ENCODE measurements around the gene AKAIN1.

Gene AKAIN1

DNA sequence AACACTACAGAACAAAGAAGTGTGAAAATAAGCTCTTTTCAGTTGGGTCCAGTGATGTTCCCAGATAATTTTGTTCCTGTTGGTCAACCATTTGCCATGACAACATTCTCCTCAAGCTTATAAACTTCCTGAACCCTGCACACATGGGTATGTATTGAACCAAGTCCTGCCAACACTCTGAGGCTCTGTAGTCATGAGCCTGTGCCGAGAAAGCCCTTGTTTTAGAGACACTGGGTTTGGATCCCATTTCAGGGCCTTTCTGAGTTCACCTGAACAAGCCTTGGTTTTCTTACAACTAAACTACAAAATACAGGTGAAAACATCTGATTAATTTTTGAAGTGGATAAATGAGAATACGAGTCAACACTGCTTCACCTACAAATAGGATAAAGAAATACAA lies 38.5 kb downstream of the AKAIN1 start:
- no peaks in the 10 kb centered on the region for H3K4me1 ChIP-seq (ENCODE audit: control insufficient read depth in 1 of 2, insufficient read depth in 2 of 2, low read length in 2 of 2)
- H3K9me3 ChIP-seq (ENCODE audit: control insufficient read depth in 1 of 2, low read length in 2 of 2): no peaks in the 10 kb centered on the region
- no peaks in the 10 kb centered on the region for H3K27me3 ChIP-seq (ENCODE audit: low read depth, low read length)
- no peaks in the 10 kb centered on the region for H3K36me3 ChIP-seq (ENCODE audit: control insufficient read depth in 1 of 2, insufficient read depth in 2 of 2, low read length in 2 of 2)
- H3K4me3 ChIP-seq (ENCODE audit: low read depth in 1 of 2, low read length in 2 of 2): no peak overlapping the region
- no peak overlapping the region for H3K27ac ChIP-seq (ENCODE audit: low read length)

DNA sequence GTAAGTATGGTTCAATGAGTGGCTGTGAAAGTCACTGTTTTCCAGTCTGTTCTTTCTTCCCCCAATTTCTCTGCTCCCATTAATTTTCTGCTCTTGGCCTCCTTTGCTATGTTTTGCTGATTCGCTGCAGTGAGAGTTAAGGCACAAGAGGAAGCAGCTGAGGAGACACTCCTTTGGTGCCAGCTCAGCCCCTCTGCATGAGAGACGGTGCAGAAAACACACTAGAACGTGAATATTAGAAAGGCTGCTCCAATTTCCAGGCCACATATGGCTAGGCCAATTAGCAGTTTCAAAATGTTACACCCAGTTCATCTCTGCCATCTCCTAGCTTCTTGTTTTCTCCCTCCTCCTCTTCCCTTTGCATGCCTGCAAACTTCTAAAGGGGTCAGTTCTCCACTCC lies 38.9 kb downstream of the AKAIN1 start:
- Histone ChIP-seq H3K27ac (ENCODE audit: low read length) (no peak overlapping the region), H3K4me3 (ENCODE audit: low read depth in 1 of 2, low read length in 2 of 2) (no peak overlapping the region), H3K27me3 (ENCODE audit: low read depth, low read length) (no peaks in the 10 kb centered on the region), H3K4me1 (ENCODE audit: control insufficient read depth in 1 of 2, insufficient read depth in 2 of 2, low read length in 2 of 2) (no peaks in the 10 kb centered on the region), H3K9me3 (ENCODE audit: control insufficient read depth in 1 of 2, low read length in 2 of 2) (no peaks in the 10 kb centered on the region), H3K36me3 (ENCODE audit: control insufficient read depth in 1 of 2, insufficient read depth in 2 of 2, low read length in 2 of 2) (no peaks in the 10 kb centered on the region)

DNA sequence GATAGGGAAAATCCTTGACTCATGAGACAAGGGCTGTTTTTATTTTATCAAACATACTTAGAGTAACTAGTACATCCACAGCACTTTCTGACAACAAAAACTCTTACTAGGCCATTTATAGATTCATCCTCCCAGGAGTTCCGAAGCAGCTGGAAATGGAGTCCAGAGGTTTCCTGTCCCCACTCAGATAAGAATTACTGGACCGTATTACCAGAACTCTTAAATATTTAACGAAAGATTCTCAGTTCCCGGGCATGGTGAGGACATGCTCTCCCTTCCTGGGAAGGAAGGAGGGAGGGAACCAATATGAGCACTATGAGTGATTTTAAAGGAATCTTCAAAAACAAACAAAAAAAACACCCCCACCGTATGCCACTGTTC lies 41.2 kb downstream of the AKAIN1 start:
- Histone ChIP-seq H3K4me1 (ENCODE audit: control insufficient read depth in 1 of 2, insufficient read depth in 2 of 2, low read length in 2 of 2) (no peaks in the 10 kb centered on the region), H3K9me3 (ENCODE audit: control insufficient read depth in 1 of 2, low read length in 2 of 2) (no peaks in the 10 kb centered on the region), H3K36me3 (ENCODE audit: control insufficient read depth in 1 of 2, insufficient read depth in 2 of 2, low read length in 2 of 2) (no peaks in the 10 kb centered on the region), H3K27me3 (ENCODE audit: low read depth, low read length) (no peaks in the 10 kb centered on the region), H3K4me3 (ENCODE audit: low read depth in 1 of 2, low read length in 2 of 2) (no peak overlapping the region), H3K27ac (ENCODE audit: low read length) (no peak overlapping the region)

DNA sequence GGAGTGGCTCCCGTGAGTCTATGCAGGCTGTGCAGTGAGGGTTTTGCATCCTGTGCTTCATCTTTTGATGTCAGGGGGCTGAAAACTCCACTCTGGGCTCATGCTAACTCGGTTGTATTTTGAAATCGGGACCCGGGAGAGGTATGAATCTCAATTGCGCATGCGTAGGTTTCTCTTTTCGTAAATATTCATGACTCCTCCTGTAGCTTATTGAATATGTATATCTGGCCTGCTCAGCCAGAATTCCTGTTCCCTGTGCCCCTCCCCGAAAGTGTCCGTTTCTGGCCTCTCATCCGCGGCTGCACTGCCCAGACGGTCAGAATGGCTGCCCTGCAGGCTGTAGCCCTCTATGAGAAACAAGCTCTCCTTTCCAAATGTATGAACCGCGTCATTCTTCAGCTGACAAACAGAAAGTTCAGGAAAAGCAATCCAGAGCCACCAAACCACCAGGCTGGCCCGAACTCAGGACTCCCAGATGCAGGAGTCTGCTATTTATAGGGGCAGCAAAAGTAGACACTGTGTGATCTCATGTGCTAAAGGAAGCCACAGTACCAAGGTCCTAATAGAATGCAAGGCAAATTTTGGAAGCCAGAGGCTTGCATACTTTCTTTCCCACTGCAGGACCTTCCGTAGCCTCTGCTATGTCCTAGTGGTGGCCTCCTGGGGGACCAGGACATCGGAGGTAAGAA lies 41.7 kb downstream of the AKAIN1 start:
- no peak overlapping the region for H3K4me3 ChIP-seq (ENCODE audit: low read depth in 1 of 2, low read length in 2 of 2)
- no peaks in the 10 kb centered on the region for H3K36me3 ChIP-seq (ENCODE audit: control insufficient read depth in 1 of 2, insufficient read depth in 2 of 2, low read length in 2 of 2)
- no peaks in the 10 kb centered on the region for H3K9me3 ChIP-seq (ENCODE audit: control insufficient read depth in 1 of 2, low read length in 2 of 2)
- H3K27ac ChIP-seq (ENCODE audit: low read length): no peak overlapping the region
- H3K4me1 ChIP-seq (ENCODE audit: control insufficient read depth in 1 of 2, insufficient read depth in 2 of 2, low read length in 2 of 2): no peaks in the 10 kb centered on the region
- no peaks in the 10 kb centered on the region for H3K27me3 ChIP-seq (ENCODE audit: low read depth, low read length)

DNA sequence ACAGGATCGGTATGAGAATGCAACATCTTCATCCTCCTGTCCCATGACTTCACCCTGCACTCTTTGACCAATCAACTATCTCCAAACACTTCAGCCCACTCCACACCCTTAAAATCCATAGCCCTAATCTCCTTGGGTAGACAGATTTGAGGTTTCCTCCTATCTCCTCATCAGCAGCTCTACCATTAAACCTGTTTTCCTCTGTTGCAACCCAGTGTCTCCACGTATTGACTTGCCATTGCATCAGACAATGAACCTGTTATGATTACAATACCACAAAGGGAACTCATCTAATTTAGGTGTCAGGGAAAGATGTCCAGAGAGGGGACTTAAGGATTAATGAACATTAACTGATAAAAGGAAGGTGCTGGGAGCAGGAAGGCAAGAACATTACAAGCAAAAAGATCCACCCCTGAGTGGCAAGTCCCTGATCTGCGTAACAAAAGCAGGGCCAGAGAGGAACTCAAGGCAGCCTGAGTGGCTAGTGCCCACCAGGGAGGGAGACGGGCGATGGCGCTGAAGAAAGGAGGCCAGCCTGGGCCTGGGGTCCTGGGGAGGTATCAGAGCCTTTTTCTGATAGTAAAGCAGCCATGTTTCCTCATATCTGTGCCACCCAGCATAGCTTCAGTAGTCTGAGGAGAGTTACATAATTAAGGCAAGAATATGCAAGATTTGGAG lies 44.6 kb downstream of the AKAIN1 start:
- Histone ChIP-seq H3K4me3 (ENCODE audit: low read depth in 1 of 2, low read length in 2 of 2) (no peak overlapping the region), H3K27me3 (ENCODE audit: low read depth, low read length) (no peaks in the 10 kb centered on the region), H3K36me3 (ENCODE audit: control insufficient read depth in 1 of 2, insufficient read depth in 2 of 2, low read length in 2 of 2) (no peaks in the 10 kb centered on the region), H3K9me3 (ENCODE audit: control insufficient read depth in 1 of 2, low read length in 2 of 2) (no peaks in the 10 kb centered on the region), H3K27ac (ENCODE audit: low read length) (no peak overlapping the region), H3K4me1 (ENCODE audit: control insufficient read depth in 1 of 2, insufficient read depth in 2 of 2, low read length in 2 of 2) (no peaks in the 10 kb centered on the region)

DNA sequence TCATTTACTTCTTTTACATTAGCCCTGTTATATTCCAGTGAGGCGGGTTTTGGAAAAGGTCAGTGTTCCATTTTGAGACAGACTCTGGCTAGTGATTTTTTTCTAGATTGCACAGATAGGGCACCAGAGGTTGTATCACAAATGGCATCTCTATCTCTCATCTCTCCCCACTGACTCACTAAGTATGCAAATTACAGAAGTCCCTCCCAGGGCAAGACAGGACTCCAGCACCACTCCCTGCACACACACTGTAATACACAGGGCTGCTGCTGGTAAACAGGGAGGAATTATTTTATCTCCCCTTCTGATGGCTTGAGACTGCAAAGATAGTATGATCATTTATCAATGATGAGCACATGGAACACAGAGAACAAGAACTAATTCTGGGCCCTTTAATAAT lies 46.2 kb downstream of the AKAIN1 start:
- Histone ChIP-seq H3K36me3 (ENCODE audit: control insufficient read depth in 1 of 2, insufficient read depth in 2 of 2, low read length in 2 of 2) (no peaks in the 10 kb centered on the region), H3K27me3 (ENCODE audit: low read depth, low read length) (no peaks in the 10 kb centered on the region), H3K4me1 (ENCODE audit: control insufficient read depth in 1 of 2, insufficient read depth in 2 of 2, low read length in 2 of 2) (no peaks in the 10 kb centered on the region), H3K4me3 (ENCODE audit: low read depth in 1 of 2, low read length in 2 of 2) (no peak overlapping the region), H3K9me3 (ENCODE audit: control insufficient read depth in 1 of 2, low read length in 2 of 2) (no peaks in the 10 kb centered on the region), H3K27ac (ENCODE audit: low read length) (no peak overlapping the region)

DNA sequence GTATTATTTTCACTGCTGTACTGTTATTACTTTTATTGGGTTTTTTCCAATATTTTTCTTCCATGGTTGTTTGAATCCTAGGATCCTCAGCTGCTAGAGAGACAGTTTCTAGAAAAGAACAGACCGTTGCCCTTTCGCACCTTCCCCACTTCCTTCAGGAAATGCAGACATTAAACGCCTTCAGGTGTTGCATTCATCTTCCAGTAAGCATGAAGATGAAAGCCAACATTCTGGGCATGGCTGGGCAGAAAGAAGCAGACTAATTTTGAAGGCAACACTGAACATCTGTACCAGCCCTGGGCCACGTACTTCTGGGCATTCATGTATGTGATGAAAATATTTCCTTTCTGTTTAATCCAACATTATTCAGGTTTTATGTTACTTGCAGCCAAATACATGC lies 51.0 kb downstream of the AKAIN1 start:
- Histone ChIP-seq H3K27ac (ENCODE audit: low read length) (no peak overlapping the region), H3K27me3 (ENCODE audit: low read depth, low read length) (no peaks in the 10 kb centered on the region), H3K4me3 (ENCODE audit: low read depth in 1 of 2, low read length in 2 of 2) (no peak overlapping the region), H3K9me3 (ENCODE audit: control insufficient read depth in 1 of 2, low read length in 2 of 2) (no peaks in the 10 kb centered on the region), H3K4me1 (ENCODE audit: control insufficient read depth in 1 of 2, insufficient read depth in 2 of 2, low read length in 2 of 2) (no peaks in the 10 kb centered on the region), H3K36me3 (ENCODE audit: control insufficient read depth in 1 of 2, insufficient read depth in 2 of 2, low read length in 2 of 2) (no peaks in the 10 kb centered on the region)

DNA sequence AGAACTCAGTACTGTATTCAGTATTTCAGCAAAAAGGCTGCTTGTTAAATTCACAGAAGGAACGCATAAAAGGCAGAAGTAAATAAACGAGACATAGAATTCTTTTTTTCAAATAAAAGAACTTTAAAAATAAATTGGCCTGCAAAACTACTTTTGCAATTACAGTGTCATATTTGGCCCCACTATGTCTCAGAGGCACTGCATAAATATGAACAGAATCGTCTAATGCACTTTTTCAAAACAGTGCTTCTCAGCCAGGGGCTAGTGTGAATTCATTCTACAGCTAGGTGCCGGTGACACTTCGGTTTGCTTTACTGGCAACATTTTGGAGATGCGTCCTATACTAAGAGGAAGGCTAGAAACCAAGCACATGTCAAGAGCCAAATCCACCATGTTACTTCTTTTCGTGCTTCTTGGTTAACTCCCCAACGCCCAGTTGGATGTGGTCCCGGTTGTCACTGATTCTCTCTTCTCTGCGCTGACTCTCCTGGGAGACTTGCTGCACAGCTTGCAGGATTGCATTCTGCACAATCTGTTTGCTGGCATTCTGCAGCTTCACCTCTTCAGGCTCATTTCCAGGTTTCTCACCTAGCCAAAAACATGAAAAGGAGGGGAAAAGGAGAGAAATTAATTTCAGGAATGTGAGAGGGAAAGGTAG lies 51.8 kb downstream of the AKAIN1 start:
- Histone ChIP-seq H3K9me3 (ENCODE audit: control insufficient read depth in 1 of 2, low read length in 2 of 2) (no peaks in the 10 kb centered on the region), H3K27ac (ENCODE audit: low read length) (no peak overlapping the region), H3K4me3 (ENCODE audit: low read depth in 1 of 2, low read length in 2 of 2) (no peak overlapping the region), H3K36me3 (ENCODE audit: control insufficient read depth in 1 of 2, insufficient read depth in 2 of 2, low read length in 2 of 2) (no peaks in the 10 kb centered on the region), H3K4me1 (ENCODE audit: control insufficient read depth in 1 of 2, insufficient read depth in 2 of 2, low read length in 2 of 2) (no peaks in the 10 kb centered on the region), H3K27me3 (ENCODE audit: low read depth, low read length) (no peaks in the 10 kb centered on the region)

DNA sequence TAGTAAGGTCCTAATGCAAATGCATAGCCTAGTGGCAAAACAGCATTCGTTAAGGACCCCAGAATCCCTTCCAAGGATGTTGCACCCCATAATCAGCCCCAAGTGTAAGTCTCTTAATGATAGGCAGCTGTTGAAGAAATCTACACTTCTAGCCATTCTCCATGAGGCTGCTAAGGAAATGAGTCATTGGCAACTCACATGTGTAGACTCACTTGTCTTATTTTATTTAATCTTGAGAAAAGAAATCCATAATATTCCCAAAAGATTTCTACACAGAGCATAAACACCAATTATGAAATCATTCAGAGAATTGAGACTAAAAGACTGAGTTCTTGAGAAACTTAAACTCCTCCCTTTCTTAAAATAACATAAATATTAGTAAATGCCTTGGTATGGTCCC lies 52.4 kb downstream of the AKAIN1 start:
- H3K27me3 ChIP-seq (ENCODE audit: low read depth, low read length): no peaks in the 10 kb centered on the region
- H3K36me3 ChIP-seq (ENCODE audit: control insufficient read depth in 1 of 2, insufficient read depth in 2 of 2, low read length in 2 of 2): no peaks in the 10 kb centered on the region
- H3K4me3 ChIP-seq (ENCODE audit: low read depth in 1 of 2, low read length in 2 of 2): no peak overlapping the region
- no peaks in the 10 kb centered on the region for H3K9me3 ChIP-seq (ENCODE audit: control insufficient read depth in 1 of 2, low read length in 2 of 2)
- no peak overlapping the region for H3K27ac ChIP-seq (ENCODE audit: low read length)
- no peaks in the 10 kb centered on the region for H3K4me1 ChIP-seq (ENCODE audit: control insufficient read depth in 1 of 2, insufficient read depth in 2 of 2, low read length in 2 of 2)

DNA sequence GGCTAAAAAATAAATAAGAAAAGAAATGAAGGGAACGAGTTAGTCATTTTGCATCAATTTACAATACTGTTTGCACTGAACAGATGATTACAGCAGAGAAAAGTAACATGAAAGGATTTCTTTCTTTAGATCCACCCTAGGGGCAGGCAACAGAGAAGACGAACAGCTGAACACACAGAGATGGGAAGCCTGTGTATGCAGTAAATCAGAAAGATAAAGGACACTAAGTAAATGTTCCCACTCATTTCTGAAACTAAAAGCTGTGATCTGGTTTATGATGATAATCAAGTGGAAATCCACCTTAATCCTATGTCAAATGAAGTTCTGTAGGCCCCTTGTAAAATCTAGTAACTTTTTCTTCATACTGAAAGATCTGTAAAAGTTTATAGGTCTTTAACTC lies 54.2 kb downstream of the AKAIN1 start:
- no peaks in the 10 kb centered on the region for H3K27me3 ChIP-seq (ENCODE audit: low read depth, low read length)
- no peak overlapping the region for H3K4me3 ChIP-seq (ENCODE audit: low read depth in 1 of 2, low read length in 2 of 2)
- no peaks in the 10 kb centered on the region for H3K36me3 ChIP-seq (ENCODE audit: control insufficient read depth in 1 of 2, insufficient read depth in 2 of 2, low read length in 2 of 2)
- no peaks in the 10 kb centered on the region for H3K9me3 ChIP-seq (ENCODE audit: control insufficient read depth in 1 of 2, low read length in 2 of 2)
- H3K27ac ChIP-seq (ENCODE audit: low read length): no peak overlapping the region
- no peaks in the 10 kb centered on the region for H3K4me1 ChIP-seq (ENCODE audit: control insufficient read depth in 1 of 2, insufficient read depth in 2 of 2, low read length in 2 of 2)

DNA sequence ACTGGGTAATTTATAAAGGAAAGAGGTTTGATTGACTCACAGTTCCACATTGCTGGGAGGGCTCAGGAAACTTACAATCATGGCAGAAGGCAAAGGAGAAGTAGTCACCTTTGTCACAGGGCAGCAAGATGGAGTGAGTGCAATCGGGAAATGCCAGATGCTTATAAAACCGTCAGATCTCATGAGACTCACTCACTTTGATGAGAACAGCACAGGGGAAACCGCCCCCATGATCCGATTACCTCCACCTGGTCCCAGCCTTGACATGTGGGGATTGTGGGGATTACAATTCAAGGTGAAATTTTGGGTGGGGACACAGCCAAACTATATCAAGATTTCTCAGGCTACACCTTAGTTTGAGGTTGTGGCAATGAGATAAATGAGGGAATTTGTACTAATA lies 54.9 kb downstream of the AKAIN1 start:
- no peaks in the 10 kb centered on the region for H3K9me3 ChIP-seq (ENCODE audit: control insufficient read depth in 1 of 2, low read length in 2 of 2)
- H3K36me3 ChIP-seq (ENCODE audit: control insufficient read depth in 1 of 2, insufficient read depth in 2 of 2, low read length in 2 of 2): no peaks in the 10 kb centered on the region
- no peak overlapping the region for H3K4me3 ChIP-seq (ENCODE audit: low read depth in 1 of 2, low read length in 2 of 2)

More for the DNA sequence above, 54.9 kb downstream of the AKAIN1 start:
- Histone ChIP-seq H3K27ac (ENCODE audit: low read length) (no peak overlapping the region), H3K4me1 (ENCODE audit: control insufficient read depth in 1 of 2, insufficient read depth in 2 of 2, low read length in 2 of 2) (no peaks in the 10 kb centered on the region), H3K27me3 (ENCODE audit: low read depth, low read length) (no peaks in the 10 kb centered on the region)
